ENCODE measurements around the gene TBC1D14. TPM values are rescaled to one million over a fixed set of nuclear protein-coding genes. Genes with fewer than 3 reads are reported as not detected.

The TBC1D14 gene
- total RNA-seq, 6 experiments from 2014 or later, result 14.1 to 34.8 (median 30.6) TPM

- H3K27ac ChIP-seq, result peak overlapping the region; percentile 28 to 86 (median 59)
- H3K27me3 ChIP-seq, result no peaks in the 10 kb centered on the region
- no peak for DNase-seq
- no peaks in the 10 kb centered on the region for H3K9me3 ChIP-seq
- peaks cover 0 to 30% (median 0%) of the 10 kb centered on the region in 4 donors for H3K4me1 ChIP-seq
- H3K36me3 ChIP-seq, result peaks cover 0 to 2% (median 0%) of the 10 kb centered on the region in 4 donors
- ATAC-seq, result peak; percentile 51 to 64 (median 58)
- no peak for TF ChIP-seq POLR2A (IDR thresholded peaks at IDR 0.05)
- TF ChIP-seq CTCF (IDR thresholded peaks at IDR 0.05), result no peak
- 34% methylated on average over 6 of the region's 7 CpGs for WGBS (ENCODE audit: insufficient coverage, low coverage, low lambda C conversion rate, missing lambda C conversion rate)
- intact Hi-C loops (cut with DNase I), result no loop called here
- no peak overlapping the region for H3K4me3 ChIP-seq
Measured at GRCh38 chr4:6942238-6942800, 32.7 kb downstream of the TBC1D14 start.

- intact Hi-C loops (cut with DNase I), result no loop called here
- no peaks in the 10 kb centered on the region for H3K9me3 ChIP-seq
- no peak for TF ChIP-seq CTCF (IDR thresholded peaks at IDR 0.05)
- no peak for TF ChIP-seq POLR2A (IDR thresholded peaks at IDR 0.05)
- peak overlapping the region; percentile 28 to 86 (median 59) for H3K27ac ChIP-seq
- ATAC-seq (peak; percentile 9 to 28 (median 12)), DNase-seq (no peak)
- H3K4me1 ChIP-seq, result peaks cover 0 to 39% (median 2%) of the 10 kb centered on the region in 4 donors
- no peaks in the 10 kb centered on the region for H3K27me3 ChIP-seq
- WGBS (ENCODE audit: insufficient coverage, low coverage, low lambda C conversion rate, missing lambda C conversion rate), result 54% methylated on average over 9 of the region's 19 CpGs
- no peak overlapping the region for H3K4me3 ChIP-seq
- peaks cover 0 to 2% (median 0%) of the 10 kb centered on the region in 4 donors for H3K36me3 ChIP-seq
Measured at GRCh38 chr4:6943012-6943884, 33.6 kb downstream of the TBC1D14 start.

GRCh38 chr4:6943885-6944225 lies 34.2 kb downstream of the TBC1D14 start:
- DNase-seq, result no peak
- no peaks in the 10 kb centered on the region for H3K27me3 ChIP-seq
- WGBS (ENCODE audit: insufficient coverage, low coverage, low lambda C conversion rate, missing lambda C conversion rate), result 87% methylated on average over 16 of the region's 16 CpGs
- H3K4me3 ChIP-seq, result no peak overlapping the region
- H3K27ac ChIP-seq, result peak overlapping the region in 1 of 3 donors; percentile 59
- peaks cover 0 to 2% (median 0%) of the 10 kb centered on the region in 4 donors for H3K36me3 ChIP-seq
- intact Hi-C loops (cut with DNase I), result no loop called here
- H3K9me3 ChIP-seq, result no peaks in the 10 kb centered on the region
- TF ChIP-seq CTCF (IDR thresholded peaks at IDR 0.05), result no peak
- no peak for TF ChIP-seq POLR2A (IDR thresholded peaks at IDR 0.05)
- H3K4me1 ChIP-seq, result peaks cover 0 to 41% (median 3%) of the 10 kb centered on the region in 4 donors
- no peak for ATAC-seq

- intact Hi-C loops (cut with DNase I), result no loop called here
- H3K4me1 ChIP-seq, result peaks cover 0 to 41% (median 3%) of the 10 kb centered on the region in 4 donors
- H3K9me3 ChIP-seq, result no peaks in the 10 kb centered on the region
- WGBS (ENCODE audit: insufficient coverage, low coverage, low lambda C conversion rate, missing lambda C conversion rate), result 59% methylated on average over 15 of the region's 20 CpGs
- H3K27ac ChIP-seq, result no peak overlapping the region
- no peak for ATAC-seq
- peaks cover 0 to 2% (median 0%) of the 10 kb centered on the region in 4 donors for H3K36me3 ChIP-seq
- TF ChIP-seq POLR2A (IDR thresholded peaks at IDR 0.05) (no peak), CTCF (IDR thresholded peaks at IDR 0.05) (no peak)
- peak in 1 of 3 donors; percentile 45 for DNase-seq
- no peak overlapping the region for H3K4me3 ChIP-seq
- no peaks in the 10 kb centered on the region for H3K27me3 ChIP-seq
Measured at GRCh38 chr4:6944301-6945051, 34.9 kb downstream of the TBC1D14 start.

Data from right lobe of liver (tissue), 6 donors.